Panc1 (cell line): ENCODE data around the gene KRTAP10-7. TPM values are rescaled to one million over a fixed set of nuclear protein-coding genes. Genes with fewer than 3 reads are reported as not detected.

ENCODE experiments used
- ATAC-seq: fragments of 200-7000 bp; cut with Tn5 transposase; 2 replicates; pipeline ENCODE4 v1.9.1; 2020; ENCODE audit warnings: mild to moderate bottlenecking, moderate library complexity
- BruUV-seq: library from RNA; stranded (reverse); fragments of 400-500 nt; replicated peaks from 2 replicates; lab custom pipeline; 2021; lab: Mats Ljungman, UMichigan
- CTCF ChIA-PET: fragments of 300-600 bp; sonication (Branson Sonifier 250); formaldehyde crosslinking; loops from one replicate; lab custom pipeline; 2022; ENCODE audit warnings: antibody characterized with exemption; lab: Charles Lee
- POLR2A ChIA-PET: fragments of 300-600 bp; sonication (Branson Sonifier 250); formaldehyde crosslinking; loops from one replicate; lab custom pipeline; 2022; ENCODE audit warnings: antibody characterized with exemption; lab: Charles Lee
- DNase-seq: peaks from one replicate; pipeline ENCODE4 v3.0.0-alpha.2; 2010; ENCODE audit warnings: low read depth, low spot score
- H3K27ac ChIP-seq: 2 replicates; pipeline ENCODE4 v1.5.1; 2011; ENCODE audit warnings: mild to moderate bottlenecking, low read length, inconsistent platforms
- H3K27me3 ChIP-seq: fragments of 200-500 bp; sonication (Bioruptor generic); 2 replicates; pipeline ENCODE4 v1.6.0; 2014; ENCODE audit warnings: low read length, inconsistent platforms; ENCODE audit not compliant: control insufficient read depth, insufficient read depth
- H3K36me3 ChIP-seq: fragments of 200-500 bp; sonication (Bioruptor generic); 2 replicates; pipeline ENCODE4 v1.5.1; 2014; ENCODE audit warnings: inconsistent platforms, mild to moderate bottlenecking, low read length, moderate library complexity; ENCODE audit not compliant: control insufficient read depth, insufficient read depth
- H3K4me1 ChIP-seq: 2 replicates; pipeline ENCODE4 v1.5.1; 2011; ENCODE audit warnings: inconsistent platforms, mild to moderate bottlenecking, low read length, moderate library complexity; ENCODE audit not compliant: control insufficient read depth, insufficient read depth
- H3K4me3 ChIP-seq, 2 experiments: 2 replicates each; pipeline ENCODE4 v1.5.1; 2011 to 2012; ENCODE audit warnings: low read depth in 2 of 2, low read length in 2 of 2, mild to moderate bottlenecking in 2 of 2, inconsistent platforms in 1 of 2, moderate library complexity in 1 of 2
- H3K9me3 ChIP-seq: fragments of 200-500 bp; sonication (Bioruptor generic); 2 replicates; pipeline ENCODE4 v1.5.1; 2014; ENCODE audit warnings: low read depth, mild to moderate bottlenecking, inconsistent platforms, low read length, moderate library complexity; ENCODE audit not compliant: control insufficient read depth, insufficient read depth
- CTCF ChIP-seq: fragments of 450-650 bp; IDR thresholded peaks from 2 replicates; pipeline ENCODE4 v1.5.1; 2017; ENCODE audit warnings: mild to moderate bottlenecking
- POLR2AphosphoS5 ChIP-seq: IDR thresholded peaks from 2 replicates; pipeline ENCODE4 v1.6.1; 2012; ENCODE audit warnings: mild to moderate bottlenecking, low read depth, low read length, moderate library complexity
- REST ChIP-seq, 2 experiments: IDR thresholded peaks; 2 replicates each; pipeline ENCODE4 v1.6.1; 2011 to 2012; ENCODE audit warnings: low read depth in 2 of 2, control low read depth in 1 of 2, low read length in 1 of 2, mild to moderate bottlenecking in 1 of 2, moderate library complexity in 1 of 2; ENCODE audit not compliant: insufficient read depth in 1 of 2
- TCF7L2 ChIP-seq: IDR thresholded peaks from 2 replicates; pipeline ENCODE4 v1.6.1; 2011; ENCODE audit warnings: mild to moderate bottlenecking, low read depth, low read length, inconsistent platforms
- in situ Hi-C: cut with HindIII; loops from 2 replicates; pipeline ENCODE4 v1.10.0; 2016; ENCODE audit warnings: low sequenced_read_pairs, low pct_unique_long_range_greater_than_20kb
- intact Hi-C: fragments of 100-400 bp; cut with micrococcal nuclease; formaldehyde crosslinking; loops from one replicate; pipeline ENCODE4 v1.10.0; 2022; ENCODE audit not compliant: unreplicated experiment
- total RNA-seq: library from RNA; stranded (reverse); gene quantifications from one replicate; pipeline ENCODE4 v1.2.1, GENCODE V29; 2021; ENCODE audit not compliant: unreplicated experiment

Gene KRTAP10-7
- total RNA-seq, 1 experiment from 2014 or later = not detected

GRCh38 chr21:44647222-44647552 lies 46.8 kb downstream of the KRTAP10-7 start:
- no peak for ATAC-seq
- intact Hi-C loops (no loop called here), in situ Hi-C loops (no loop called here)
- ChIA-PET CTCF (no interaction called here), POLR2A (no interaction called here)
- DNase-seq = no peak
- no peaks in the 10 kb centered on the region for H3K4me1 ChIP-seq
- no peaks in the 10 kb centered on the region for H3K9me3 ChIP-seq
- H3K27me3 ChIP-seq = no peaks in the 10 kb centered on the region
- H3K36me3 ChIP-seq = no peaks in the 10 kb centered on the region
- BruUV-seq = no TSS peak
- H3K27ac ChIP-seq = no peak overlapping the region
- H3K4me3 ChIP-seq = no peak overlapping the region
- TF ChIP-seq POLR2AphosphoS5 = no peak
- TF ChIP-seq REST (IDR thresholded peaks at IDR 0.05; ENCODE audit: insufficient read depth in 1 of 2, low read depth in 2 of 2, low read length in 1 of 2) = no peak
- TF ChIP-seq TCF7L2 = no peak

GRCh38 chr21:44648557-44649311 lies 48.3 kb downstream of the KRTAP10-7 start:
- Histone ChIP-seq H3K4me1 (no peaks in the 10 kb centered on the region), H3K27ac (no peak overlapping the region), H3K9me3 (no peaks in the 10 kb centered on the region), H3K27me3 (no peaks in the 10 kb centered on the region), H3K4me3 (no peak overlapping the region), H3K36me3 (no peaks in the 10 kb centered on the region)
- intact Hi-C loops = no loop called here
- DNase-seq = no peak
- POLR2A ChIA-PET = no interaction called here
- TF ChIP-seq REST (IDR thresholded peaks at IDR 0.05; ENCODE audit: insufficient read depth in 1 of 2, low read depth in 2 of 2, low read length in 1 of 2) = no peak
- TF ChIP-seq CTCF = no peak
- no peak for ATAC-seq
- CTCF ChIA-PET = no interaction called here
- no TSS peak for BruUV-seq
- in situ Hi-C loops = no loop called here
